ENCODE measurements around the gene EGFL8. TPM values are rescaled to one million over a fixed set of nuclear protein-coding genes. Genes with fewer than 3 reads are reported as not detected.
A peak's percentile ranks its signal among the peaks of the same experiment; 100 is the strongest.

EGFL8 gene
- total and polyA plus RNA-seq, 9 of the 15 experiments (the other 6 are each of a cell fraction or from before 2014, with no cell fraction given), result 2.2 to 47.4 (median 14.2) TPM

- peak; percentile 83 for TF ChIP-seq AFF4 (CRISPR knock-in tag; IDR thresholded peaks at IDR 0.05)
- no peak for TF ChIP-seq ZKSCAN8 (CRISPR knock-in tag; IDR thresholded peaks at IDR 0.05)
- no peak for TF ChIP-seq DDX20 (tag; IDR thresholded peaks at IDR 0.05; ENCODE audit: low read depth)
- no peak for TF ChIP-seq WHSC1 (IDR thresholded peaks at IDR 0.05; ENCODE audit: low read length)
- peak; percentile 100 for TF ChIP-seq SOX6 (IDR thresholded peaks at IDR 0.05)
- TF ChIP-seq, protein P1, sequence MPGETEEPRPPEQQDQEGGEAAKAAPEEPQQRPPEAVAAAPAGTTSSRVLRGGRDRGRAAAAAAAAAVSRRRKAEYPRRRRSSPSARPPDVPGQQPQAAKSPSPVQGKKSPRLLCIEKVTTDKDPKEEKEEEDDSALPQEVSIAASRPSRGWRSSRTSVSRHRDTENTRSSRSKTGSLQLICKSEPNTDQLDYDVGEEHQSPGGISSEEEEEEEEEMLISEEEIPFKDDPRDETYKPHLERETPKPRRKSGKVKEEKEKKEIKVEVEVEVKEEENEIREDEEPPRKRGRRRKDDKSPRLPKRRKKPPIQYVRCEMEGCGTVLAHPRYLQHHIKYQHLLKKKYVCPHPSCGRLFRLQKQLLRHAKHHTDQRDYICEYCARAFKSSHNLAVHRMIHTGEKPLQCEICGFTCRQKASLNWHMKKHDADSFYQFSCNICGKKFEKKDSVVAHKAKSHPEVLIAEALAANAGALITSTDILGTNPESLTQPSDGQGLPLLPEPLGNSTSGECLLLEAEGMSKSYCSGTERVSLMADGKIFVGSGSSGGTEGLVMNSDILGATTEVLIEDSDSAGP (CRISPR knock-in tag; IDR thresholded peaks at IDR 0.05), result peak; percentile 55; the same call in 1 of the 2 replicates
- no peak for TF ChIP-seq NFE2L1 (tag; IDR thresholded peaks at IDR 0.05; ENCODE audit: borderline replicate concordance, low read depth)
- TF ChIP-seq CREM (IDR thresholded peaks at IDR 0.05; ENCODE audit: low read depth), result peak; percentile 99
- TF ChIP-seq, protein P2, sequence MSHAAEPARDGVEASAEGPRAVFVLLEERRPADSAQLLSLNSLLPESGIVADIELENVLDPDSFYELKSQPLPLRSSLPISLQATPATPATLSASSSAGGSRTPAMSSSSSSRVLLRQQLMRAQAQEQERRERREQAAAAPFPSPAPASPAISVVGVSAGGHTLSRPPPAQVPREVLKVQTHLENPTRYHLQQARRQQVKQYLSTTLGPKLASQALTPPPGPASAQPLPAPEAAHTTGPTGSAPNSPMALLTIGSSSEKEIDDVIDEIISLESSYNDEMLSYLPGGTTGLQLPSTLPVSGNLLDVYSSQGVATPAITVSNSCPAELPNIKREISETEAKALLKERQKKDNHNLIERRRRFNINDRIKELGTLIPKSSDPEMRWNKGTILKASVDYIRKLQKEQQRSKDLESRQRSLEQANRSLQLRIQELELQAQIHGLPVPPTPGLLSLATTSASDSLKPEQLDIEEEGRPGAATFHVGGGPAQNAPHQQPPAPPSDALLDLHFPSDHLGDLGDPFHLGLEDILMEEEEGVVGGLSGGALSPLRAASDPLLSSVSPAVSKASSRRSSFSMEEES (CRISPR knock-in tag; IDR thresholded peaks at IDR 0.05), result no peak
- TF ChIP-seq ZMIZ1 (IDR thresholded peaks at IDR 0.05; ENCODE audit: low read depth in 2 of 2, low read length in 2 of 2), result no peak
- no peak for TF ChIP-seq CBX8 (IDR thresholded peaks at IDR 0.05; ENCODE audit: borderline replicate concordance, extremely low read depth, low read depth, low read length, poor library complexity, severe bottlenecking)
- TF ChIP-seq ILK (tag; IDR thresholded peaks at IDR 0.05; ENCODE audit: borderline replicate concordance, low read depth), result no peak
- peak; percentile 6; the same call in 1 of the 2 replicates for TF ChIP-seq KLF16 (IDR thresholded peaks at IDR 0.05)
- TF ChIP-seq ARID1B (IDR thresholded peaks at IDR 0.05), result no peak; the same call in 1 of the 2 replicates
- no peak for TF ChIP-seq ZNF324 (CRISPR knock-in tag; IDR thresholded peaks at IDR 0.05)
- TF ChIP-seq GTF2A2 (tag; IDR thresholded peaks at IDR 0.05), result peak; percentile 58; the same call in 1 of the 2 replicates
These were observed 31.7 kb downstream of the EGFL8 start (continued) for GRCh38 chr6:32195902-32196681.

Data from K562 (cell line).